Measurements from ENCODE around the gene PTCD1. TPM values are rescaled to one million over a fixed set of nuclear protein-coding genes. Genes with fewer than 3 reads are reported as not detected.

The PTCD1 gene
- total RNA-seq, 1 donor from 2014 or later: 10.5 TPM

DNA sequence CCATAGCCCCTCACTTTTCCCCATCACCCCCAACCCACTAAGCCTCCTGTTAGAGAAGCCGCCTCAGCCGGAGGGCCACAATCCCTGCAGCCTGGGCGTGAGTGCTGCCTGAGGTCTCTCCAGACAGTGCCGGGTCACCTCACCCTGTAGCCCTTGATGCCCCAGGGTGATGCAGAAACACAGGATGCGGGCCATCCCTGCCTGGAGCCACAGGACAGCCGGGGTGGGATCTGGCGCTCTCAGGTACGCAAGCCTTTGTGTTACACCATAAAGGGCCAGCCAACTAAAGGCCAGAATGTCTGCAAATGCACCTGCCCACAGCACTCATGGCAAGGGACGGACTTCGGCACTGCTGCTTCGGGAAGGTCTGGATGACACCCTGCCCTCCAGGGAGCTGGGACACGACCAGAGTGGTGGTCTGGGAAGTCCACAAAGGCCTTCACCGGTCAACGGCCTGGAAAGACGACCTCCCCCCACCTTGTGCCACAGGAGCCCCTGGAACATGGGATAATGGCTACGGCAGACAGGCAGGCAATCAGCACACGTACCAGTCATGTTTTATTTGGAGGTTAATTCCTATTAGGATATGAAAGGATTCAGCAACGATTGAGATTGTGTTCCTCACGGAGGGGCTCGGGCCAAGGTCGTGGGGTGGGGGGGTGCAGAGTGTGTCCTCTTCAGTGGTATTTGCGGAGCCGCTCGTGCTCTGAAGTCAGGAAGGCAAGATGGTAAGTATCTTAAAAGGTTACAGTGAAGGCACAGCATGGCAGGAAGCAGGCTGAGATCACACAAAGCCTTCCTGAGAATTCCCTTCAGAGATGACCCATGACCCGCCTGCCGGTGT is 19.3 kb upstream of the PTCD1 start:
- H3K9me3 Mint-ChIP-seq: no peaks in the 10 kb centered on the region
- no peak overlapping the region for H3K27ac Mint-ChIP-seq
- H3K4me3 Mint-ChIP-seq: no peak overlapping the region
- intact Hi-C loops (cut with micrococcal nuclease): no loop called here
- DNase-seq: no peak
- no peaks in the 10 kb centered on the region for H3K27me3 Mint-ChIP-seq
- peaks cover 15% of the 10 kb centered on the region for H3K4me1 Mint-ChIP-seq
- H3K36me3 Mint-ChIP-seq (ENCODE audit: low read depth): peaks cover 54% of the 10 kb centered on the region

GRCh38 chr7:99457050-99457649 is 18.6 kb upstream of the PTCD1 start:
- Mint-ChIP-seq H3K27me3 (no peaks in the 10 kb centered on the region), H3K4me3 (no peak overlapping the region), H3K36me3 (ENCODE audit: low read depth) (peaks cover 55% of the 10 kb centered on the region), H3K9me3 (no peaks in the 10 kb centered on the region), H3K27ac (no peak overlapping the region), H3K4me1 (peaks cover 13% of the 10 kb centered on the region)
- no peak for DNase-seq
- intact Hi-C loops (cut with micrococcal nuclease): no loop called here

DNA sequence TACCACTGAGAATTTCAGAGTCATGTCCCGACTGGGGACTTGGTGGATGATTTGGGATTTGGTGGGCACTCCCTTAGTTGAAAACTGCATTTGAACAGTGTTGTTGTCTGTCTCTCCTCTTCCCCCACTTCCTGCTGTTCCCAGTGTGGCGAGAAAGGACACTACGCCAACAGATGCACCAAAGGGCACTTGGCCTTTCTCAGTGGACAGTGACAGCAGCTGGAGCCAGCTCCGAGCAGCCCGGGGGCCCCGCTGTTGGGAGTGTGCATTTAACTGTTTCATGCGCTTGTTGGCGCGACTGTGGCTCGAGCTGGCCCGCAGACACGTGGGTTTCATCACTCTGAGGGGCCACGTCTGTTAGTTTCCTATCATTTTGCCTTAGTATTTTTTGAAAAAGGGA is 17.7 kb upstream of the PTCD1 start:
- H3K27me3 Mint-ChIP-seq: no peaks in the 10 kb centered on the region
- H3K27ac Mint-ChIP-seq: no peak overlapping the region
- intact Hi-C loops (cut with micrococcal nuclease): no loop called here
- H3K9me3 Mint-ChIP-seq: no peaks in the 10 kb centered on the region
- H3K36me3 Mint-ChIP-seq (ENCODE audit: low read depth): peaks cover 56% of the 10 kb centered on the region
- H3K4me3 Mint-ChIP-seq: no peak overlapping the region
- H3K4me1 Mint-ChIP-seq: peaks cover 12% of the 10 kb centered on the region
- no peak for DNase-seq

DNA sequence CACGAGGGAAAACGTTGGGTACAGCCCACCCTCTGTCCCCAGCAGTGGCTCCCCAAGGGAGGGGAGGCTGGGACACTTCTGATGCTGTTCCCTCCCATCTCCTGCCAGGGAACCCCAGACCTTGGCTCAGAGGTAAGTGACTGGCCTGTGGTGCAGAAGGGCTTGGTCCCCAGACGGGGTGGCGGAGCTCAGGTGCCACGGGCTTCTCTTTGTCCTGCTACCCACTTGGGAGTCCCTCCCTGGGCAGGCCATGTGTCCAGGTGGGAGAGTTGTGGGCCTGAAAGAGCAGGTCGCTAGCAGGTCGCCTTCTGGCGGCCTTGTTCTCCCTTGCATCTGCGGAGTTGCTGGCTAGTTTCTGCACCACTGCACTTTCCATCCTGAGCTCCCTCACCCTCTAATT is 17.3 kb upstream of the PTCD1 start:
- no peak for DNase-seq
- intact Hi-C loops (cut with micrococcal nuclease): no loop called here
- Mint-ChIP-seq H3K9me3 (no peaks in the 10 kb centered on the region), H3K27me3 (no peaks in the 10 kb centered on the region), H3K4me1 (peaks cover 10% of the 10 kb centered on the region), H3K27ac (no peak overlapping the region), H3K4me3 (no peak overlapping the region), H3K36me3 (ENCODE audit: low read depth) (peaks cover 60% of the 10 kb centered on the region)

DNA sequence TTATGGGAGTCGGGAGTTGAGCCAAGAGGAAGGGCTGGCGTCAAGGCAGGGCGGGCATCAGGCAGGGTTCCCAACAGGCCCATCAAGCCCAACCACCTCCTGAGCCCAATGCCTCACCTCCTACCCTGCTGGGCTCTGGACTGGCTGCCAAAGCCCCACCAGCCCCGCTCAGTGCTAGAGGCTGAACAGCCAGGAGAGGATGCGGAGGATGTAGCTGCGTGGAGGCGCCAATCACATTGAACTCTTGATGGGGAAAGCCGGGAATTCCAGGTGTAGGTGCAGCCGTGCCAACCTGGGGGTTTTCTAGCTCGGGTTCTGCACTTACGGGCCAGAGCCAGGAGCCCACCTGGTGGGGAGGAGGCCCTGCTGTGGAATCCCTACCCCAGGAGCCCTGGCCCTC is 14.5 kb upstream of the PTCD1 start:
- no peaks in the 10 kb centered on the region for H3K9me3 Mint-ChIP-seq
- H3K4me3 Mint-ChIP-seq: no peak overlapping the region
- H3K27me3 Mint-ChIP-seq: no peaks in the 10 kb centered on the region
- peaks cover 53% of the 10 kb centered on the region for H3K36me3 Mint-ChIP-seq (ENCODE audit: low read depth)
- peaks cover 1% of the 10 kb centered on the region for H3K4me1 Mint-ChIP-seq
- H3K27ac Mint-ChIP-seq: no peak overlapping the region
- DNase-seq: no peak
- intact Hi-C loops (cut with micrococcal nuclease): no loop called here

DNA sequence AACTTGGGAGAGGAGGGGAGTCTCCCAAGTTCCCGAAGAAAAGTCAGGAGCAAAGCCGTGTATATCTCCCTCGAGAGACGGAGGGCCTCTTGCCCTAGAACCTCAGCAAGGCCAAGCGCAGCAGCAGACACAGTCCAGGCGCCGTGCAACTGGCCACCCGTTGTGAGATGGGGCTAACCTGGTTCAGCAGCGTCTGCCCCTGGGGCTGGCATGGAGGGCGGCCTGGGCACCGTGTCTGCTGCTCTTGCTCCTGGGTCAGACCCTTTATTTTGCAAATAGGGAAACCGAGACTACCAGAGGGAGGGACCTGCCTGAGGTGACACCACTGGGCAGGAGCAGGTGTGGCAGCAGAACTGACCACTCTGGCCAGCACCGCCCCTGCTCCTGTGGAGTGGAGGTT is 13.9 kb upstream of the PTCD1 start:
- intact Hi-C loops (cut with micrococcal nuclease): no loop called here
- DNase-seq: no peak
- H3K27me3 Mint-ChIP-seq: no peaks in the 10 kb centered on the region
- H3K4me3 Mint-ChIP-seq: no peak overlapping the region
- peaks cover 53% of the 10 kb centered on the region for H3K36me3 Mint-ChIP-seq (ENCODE audit: low read depth)
- peaks cover 1% of the 10 kb centered on the region for H3K4me1 Mint-ChIP-seq
- H3K9me3 Mint-ChIP-seq: no peaks in the 10 kb centered on the region
- no peak overlapping the region for H3K27ac Mint-ChIP-seq

DNA sequence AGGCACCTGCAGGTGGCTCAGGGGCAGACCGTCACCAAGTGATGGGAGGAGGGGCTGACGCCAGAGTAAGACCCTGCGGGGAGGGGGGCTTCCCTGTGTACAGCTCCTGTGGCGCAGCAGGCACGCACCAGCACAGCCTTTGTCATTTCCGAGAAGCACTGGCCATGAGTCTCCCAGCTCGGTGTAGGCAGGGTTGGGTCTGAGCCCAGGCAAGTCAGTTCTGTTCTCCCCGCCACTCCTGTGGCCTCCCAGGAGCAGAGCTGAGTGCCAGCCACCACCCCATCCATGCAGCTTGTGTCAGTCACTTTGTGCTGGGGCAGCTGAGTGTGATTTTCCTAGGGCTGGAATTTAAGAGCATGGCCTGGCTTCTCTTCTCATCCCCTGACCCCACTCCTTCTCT is 13.3 kb upstream of the PTCD1 start:
- no peak overlapping the region for H3K27ac Mint-ChIP-seq
- H3K36me3 Mint-ChIP-seq (ENCODE audit: low read depth): peaks cover 53% of the 10 kb centered on the region
- intact Hi-C loops (cut with micrococcal nuclease): no loop called here
- no peak for DNase-seq
- no peaks in the 10 kb centered on the region for H3K9me3 Mint-ChIP-seq
- H3K4me3 Mint-ChIP-seq: no peak overlapping the region
- H3K4me1 Mint-ChIP-seq: peaks cover 1% of the 10 kb centered on the region
- no peaks in the 10 kb centered on the region for H3K27me3 Mint-ChIP-seq

DNA sequence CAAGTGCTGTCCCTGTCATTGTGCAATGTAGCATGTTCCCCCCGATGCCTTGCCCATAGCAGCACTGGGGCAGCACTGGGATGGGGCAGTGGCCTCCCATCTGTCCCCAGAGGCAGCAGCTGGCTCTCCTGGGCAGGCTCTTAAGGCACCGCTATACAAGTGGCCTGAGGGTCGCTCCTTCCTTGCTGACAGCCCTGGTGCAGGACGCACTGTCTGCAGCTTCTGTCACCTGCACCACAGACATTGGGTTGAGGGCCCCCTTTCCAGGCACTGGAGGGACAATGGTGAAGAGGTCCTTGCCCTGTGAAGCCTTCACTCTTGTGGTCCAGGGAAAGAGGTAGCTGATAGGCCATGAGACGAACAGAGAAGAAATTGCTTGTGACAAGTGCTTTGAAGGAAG is 10.7 kb upstream of the PTCD1 start:
- intact Hi-C loops (cut with micrococcal nuclease): no loop called here
- Mint-ChIP-seq H3K27ac (no peak overlapping the region), H3K36me3 (ENCODE audit: low read depth) (peaks cover 58% of the 10 kb centered on the region)

DNA sequence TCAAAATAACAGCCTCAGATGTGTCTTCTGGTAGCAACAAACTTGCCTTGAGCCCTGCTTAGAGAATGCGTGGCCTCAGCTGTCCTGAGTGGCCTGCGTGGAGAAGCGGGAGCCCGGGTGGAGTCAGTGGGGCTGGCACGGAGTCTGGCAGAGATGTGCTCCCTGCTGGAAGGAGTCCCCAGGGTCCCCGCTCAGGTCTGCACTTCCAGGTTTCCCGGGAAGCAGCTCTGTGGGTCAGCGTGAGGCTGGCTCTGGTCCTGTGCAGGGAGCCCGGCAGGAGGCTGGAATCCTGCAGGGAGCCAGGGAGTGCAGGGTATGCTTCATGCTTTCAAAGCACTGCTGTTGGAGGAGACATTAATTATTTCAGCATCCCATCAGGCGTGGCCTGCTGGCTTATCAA is 10.3 kb upstream of the PTCD1 start:
- intact Hi-C loops (cut with micrococcal nuclease): no loop called here
- no peaks in the 10 kb centered on the region for H3K9me3 Mint-ChIP-seq
- no peaks in the 10 kb centered on the region for H3K27me3 Mint-ChIP-seq
- H3K4me3 Mint-ChIP-seq: no peak overlapping the region
- peaks cover 57% of the 10 kb centered on the region for H3K36me3 Mint-ChIP-seq (ENCODE audit: low read depth)
- no peak for DNase-seq
- H3K27ac Mint-ChIP-seq: no peak overlapping the region
- H3K4me1 Mint-ChIP-seq: peaks cover 3% of the 10 kb centered on the region

More for the DNA sequence above, 10.7 kb upstream of the PTCD1 start:
- Mint-ChIP-seq H3K4me3 (no peak overlapping the region), H3K4me1 (peaks cover 3% of the 10 kb centered on the region), H3K9me3 (no peaks in the 10 kb centered on the region), H3K27me3 (no peaks in the 10 kb centered on the region)
- DNase-seq: no peak

DNA sequence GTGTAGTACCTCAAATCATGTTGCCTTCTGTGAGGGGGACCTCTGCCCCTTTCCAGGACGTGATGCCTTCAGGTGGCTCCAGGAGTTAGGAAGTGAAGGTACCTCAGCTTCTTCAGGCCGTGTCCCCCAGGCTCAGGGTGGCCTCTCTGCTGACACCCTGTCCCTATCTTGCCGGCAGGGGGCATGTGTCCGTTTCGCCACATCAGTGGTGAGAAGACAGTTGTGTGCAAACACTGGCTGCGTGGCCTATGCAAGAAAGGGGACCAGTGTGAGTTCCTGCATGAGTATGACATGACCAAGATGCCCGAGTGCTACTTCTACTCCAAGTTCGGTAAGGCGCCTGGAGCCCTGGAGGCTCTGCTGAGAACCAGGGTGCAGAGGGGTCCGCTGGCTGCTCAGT is 9.3 kb upstream of the PTCD1 start:
- no peak overlapping the region for H3K4me3 Mint-ChIP-seq
- H3K27ac Mint-ChIP-seq: no peak overlapping the region
- H3K27me3 Mint-ChIP-seq: no peaks in the 10 kb centered on the region
- no peaks in the 10 kb centered on the region for H3K9me3 Mint-ChIP-seq
- peaks cover 8% of the 10 kb centered on the region for H3K4me1 Mint-ChIP-seq
- intact Hi-C loops (cut with micrococcal nuclease): no loop called here
- no peak for DNase-seq
- peaks cover 60% of the 10 kb centered on the region for H3K36me3 Mint-ChIP-seq (ENCODE audit: low read depth)

- no peaks in the 10 kb centered on the region for H3K9me3 Mint-ChIP-seq
- H3K4me3 Mint-ChIP-seq: no peak overlapping the region
- H3K36me3 Mint-ChIP-seq (ENCODE audit: low read depth): peaks cover 55% of the 10 kb centered on the region
- peaks cover 12% of the 10 kb centered on the region for H3K4me1 Mint-ChIP-seq
- intact Hi-C loops (cut with micrococcal nuclease): no loop called here
- no peak overlapping the region for H3K27ac Mint-ChIP-seq
- no peak for DNase-seq
- no peaks in the 10 kb centered on the region for H3K27me3 Mint-ChIP-seq
Observed at GRCh38 chr7:99446096-99446495, 7.5 kb upstream of the PTCD1 start.

- intact Hi-C loops (cut with micrococcal nuclease): no loop called here
- no peak for DNase-seq
- H3K4me1 Mint-ChIP-seq: peaks cover 24% of the 10 kb centered on the region
- no peaks in the 10 kb centered on the region for H3K27me3 Mint-ChIP-seq
- H3K4me3 Mint-ChIP-seq: peak overlapping the region; percentile 96
- no peak overlapping the region for H3K27ac Mint-ChIP-seq
- peaks cover 27% of the 10 kb centered on the region for H3K36me3 Mint-ChIP-seq (ENCODE audit: low read depth)
- no peaks in the 10 kb centered on the region for H3K9me3 Mint-ChIP-seq
Observed at GRCh38 chr7:99440195-99440594, 1.6 kb upstream of the PTCD1 start.

DNA sequence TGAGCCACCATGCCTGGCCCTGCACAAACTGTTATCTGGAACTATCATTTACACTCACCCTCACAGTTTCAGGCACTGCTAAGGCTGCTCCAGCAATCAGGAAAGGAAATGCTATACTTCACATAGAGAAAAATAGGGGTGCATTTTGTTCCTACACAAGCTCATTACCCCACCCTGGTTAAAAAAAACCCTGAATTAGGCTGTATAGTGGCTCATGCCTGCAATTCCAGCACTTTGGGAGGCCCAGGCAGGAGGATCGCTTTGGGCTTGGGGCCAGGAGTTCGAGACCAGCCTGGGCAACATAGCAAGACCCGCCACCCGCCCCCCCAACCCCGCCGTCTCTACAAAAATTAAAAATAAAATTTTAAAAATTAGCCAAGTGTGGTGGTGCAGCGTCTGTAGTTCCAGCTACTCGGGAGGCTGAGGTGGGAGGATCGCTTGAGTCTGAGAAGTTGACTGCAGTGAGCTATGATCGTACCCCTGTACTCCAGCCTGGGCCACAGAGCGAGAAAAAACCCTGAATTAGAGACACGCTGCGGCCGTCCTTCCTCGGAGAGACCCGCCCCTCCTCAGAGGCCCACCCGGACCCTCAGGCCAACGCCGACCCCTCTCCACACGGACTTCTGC is 539 bp downstream of the PTCD1 start:
- intact Hi-C loops (cut with micrococcal nuclease): loop anchor here (1.0 to 2.0 kb wide), 4 partner anchors 29 to 67 kb away; partner anchors contain the start of genes ZKSCAN5 and ZNF789
- peaks cover 27% of the 10 kb centered on the region for H3K36me3 Mint-ChIP-seq (ENCODE audit: low read depth)
- no peak for DNase-seq
- peak overlapping the region; percentile 96 for H3K4me3 Mint-ChIP-seq
- no peaks in the 10 kb centered on the region for H3K9me3 Mint-ChIP-seq
- H3K27me3 Mint-ChIP-seq: no peaks in the 10 kb centered on the region
- peaks cover 19% of the 10 kb centered on the region for H3K4me1 Mint-ChIP-seq
- H3K27ac Mint-ChIP-seq: peak overlapping the region; percentile 89

DNA sequence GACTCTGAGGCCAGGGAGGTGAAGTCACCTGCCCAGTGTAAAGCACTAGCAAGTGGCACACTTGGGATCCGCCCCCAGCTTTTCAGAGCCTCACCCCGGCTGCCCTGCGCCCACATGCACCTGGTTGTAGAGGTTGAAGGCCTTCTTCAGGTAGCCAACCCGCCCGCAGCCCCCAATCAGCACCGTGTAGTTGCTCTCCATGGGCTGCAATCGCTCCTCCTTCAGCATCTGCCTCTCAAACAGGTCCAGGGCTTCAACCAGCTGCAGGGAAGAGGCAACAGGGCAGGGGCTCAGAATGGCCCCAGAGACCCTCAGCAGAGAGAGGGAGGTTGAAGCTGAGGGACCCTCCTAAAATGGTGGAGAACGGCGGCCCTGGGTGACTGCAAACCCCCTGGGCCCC is 5.4 kb downstream of the PTCD1 start:
- Mint-ChIP-seq H3K27me3 (no peaks in the 10 kb centered on the region), H3K4me1 (peaks cover 5% of the 10 kb centered on the region), H3K27ac (no peak overlapping the region), H3K9me3 (no peaks in the 10 kb centered on the region), H3K4me3 (no peak overlapping the region), H3K36me3 (ENCODE audit: low read depth) (peaks cover 30% of the 10 kb centered on the region)
- DNase-seq: no peak
- intact Hi-C loops (cut with micrococcal nuclease): no loop called here

Measured in activated CD4-positive, alpha-beta T cell treated with anti-CD3 and anti-CD28 coated beads, Interleukin-2, amount 10 ng/mL, durations not matched to agents 24 days and 14 days (primary cell).